ENCODE data around the gene PDGFD. TPM values are rescaled to one million over a fixed set of nuclear protein-coding genes. Genes with fewer than 3 reads are reported as not detected.

The PDGFD gene
- polyA plus RNA-seq (ENCODE audit: insufficient read length in 4 of 4), result 10 to 100 TPM; 20.3 to 29.8 (median 26.6) TPM

- peak; percentile 37 to 59 (median 48) for DNase-seq (ENCODE audit: low read depth in 4 of 4, low spot score in 2 of 4)
These were observed at the start of gene PDGFD for GRCh38 chr11:104164028-104164520. PDGFD (minus strand) TSS chr11:104164147.

DNA sequence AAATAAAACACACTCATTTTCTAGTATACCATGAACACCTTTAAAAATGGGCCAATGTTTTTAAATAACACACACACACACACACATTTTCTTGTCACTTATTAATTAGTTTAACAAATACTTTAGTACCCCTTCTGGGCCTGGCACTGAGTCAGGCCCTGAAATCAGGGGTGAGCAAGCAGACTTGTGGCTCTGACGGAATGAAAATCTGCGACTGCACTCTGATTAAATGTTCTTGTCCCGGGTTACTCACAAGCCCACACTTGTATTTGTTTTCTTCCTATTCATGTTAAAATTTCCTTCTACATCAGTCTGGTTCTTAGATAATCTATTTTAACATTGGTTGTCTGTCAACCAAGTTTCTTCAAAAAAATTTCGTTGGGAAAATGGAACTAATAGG, 43.0 kb upstream of the PDGFD start:
- DNase-seq (ENCODE audit: low read depth in 4 of 4, low spot score in 2 of 4), result no peak

DNA sequence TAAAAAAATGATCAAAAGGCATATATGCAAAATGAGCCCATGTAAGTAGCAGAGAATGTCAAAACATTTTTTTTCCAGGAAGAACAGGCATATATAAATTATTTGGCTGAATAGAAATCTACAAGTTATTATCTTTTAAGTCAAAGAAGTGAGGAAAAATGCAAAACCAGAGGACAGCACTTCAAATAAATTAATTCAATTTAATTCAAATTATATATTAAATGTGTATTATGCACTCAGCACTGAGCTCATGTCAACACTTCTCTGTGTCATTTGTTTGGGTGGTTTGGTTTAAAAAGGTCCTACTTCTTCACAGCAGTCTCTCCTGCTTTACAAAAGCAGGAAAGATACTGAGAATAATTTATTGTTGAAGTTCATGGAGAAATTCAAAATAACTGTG, 41.9 kb upstream of the PDGFD start:
- DNase-seq (ENCODE audit: low read depth in 4 of 4, low spot score in 2 of 4), result no peak

DNA sequence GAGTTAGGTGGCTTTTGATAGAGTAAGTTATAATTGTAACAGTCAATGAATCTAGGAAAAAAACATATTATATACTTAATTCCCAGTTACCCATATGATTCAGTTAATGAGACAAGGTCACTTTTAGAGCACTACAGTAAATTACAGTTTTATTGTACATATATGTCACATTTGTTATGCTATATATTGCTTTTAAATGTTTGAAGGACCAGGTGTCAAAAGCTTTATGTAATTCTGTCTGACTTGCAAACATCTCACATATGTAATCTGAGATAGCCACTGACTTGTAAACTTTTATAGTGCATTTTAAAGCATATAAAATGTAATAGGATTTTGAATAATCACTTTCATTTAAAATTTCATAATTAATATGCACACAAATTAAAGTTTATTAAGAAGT, 36.7 kb upstream of the PDGFD start:
- DNase-seq (ENCODE audit: low read depth in 4 of 4, low spot score in 2 of 4), result no peak

DNA sequence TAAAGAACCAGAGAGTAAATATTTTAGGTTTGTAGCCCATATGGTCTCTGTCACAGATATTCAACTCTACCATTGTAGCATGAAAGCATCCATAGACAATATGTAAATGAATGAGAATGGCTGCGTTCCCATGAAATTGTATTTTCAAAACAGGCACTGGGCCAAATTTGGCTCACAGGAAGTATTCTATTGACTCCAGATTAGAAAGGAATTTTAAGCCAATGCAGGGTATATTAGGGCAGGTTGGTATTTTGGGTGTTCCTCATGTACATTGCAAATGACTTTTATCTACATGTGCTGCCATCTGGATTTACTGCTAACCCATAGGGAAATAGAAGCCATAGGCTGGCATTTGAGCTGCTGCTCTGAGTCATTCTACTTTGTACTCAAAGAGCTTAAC, 35.1 kb upstream of the PDGFD start:
- no peak for DNase-seq (ENCODE audit: low read depth in 4 of 4, low spot score in 2 of 4)

DNA sequence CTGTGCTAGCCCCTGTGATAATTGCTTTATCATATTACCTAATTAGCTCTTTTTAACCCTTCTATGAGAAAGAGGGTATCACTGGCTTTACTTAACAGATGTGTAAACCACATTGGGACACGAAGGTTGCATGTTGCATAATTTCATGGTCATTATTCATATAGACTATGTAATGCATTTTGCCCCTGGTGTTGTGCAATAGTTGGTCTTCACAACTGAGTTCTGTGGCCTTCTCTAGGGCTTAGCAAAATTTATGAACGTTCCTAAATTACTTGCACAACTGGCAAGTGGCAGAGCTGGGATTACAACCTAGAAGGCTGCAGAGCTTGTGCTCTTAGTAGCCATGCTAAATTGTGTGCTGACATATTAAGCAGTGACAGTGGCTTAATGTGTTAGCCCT, 34.6 kb upstream of the PDGFD start:
- DNase-seq (ENCODE audit: low read depth in 4 of 4, low spot score in 2 of 4), result no peak

GRCh38 chr11:104191124-104191523, 27.2 kb upstream of the PDGFD start:
- no peak for DNase-seq (ENCODE audit: low read depth in 4 of 4, low spot score in 2 of 4)

DNA sequence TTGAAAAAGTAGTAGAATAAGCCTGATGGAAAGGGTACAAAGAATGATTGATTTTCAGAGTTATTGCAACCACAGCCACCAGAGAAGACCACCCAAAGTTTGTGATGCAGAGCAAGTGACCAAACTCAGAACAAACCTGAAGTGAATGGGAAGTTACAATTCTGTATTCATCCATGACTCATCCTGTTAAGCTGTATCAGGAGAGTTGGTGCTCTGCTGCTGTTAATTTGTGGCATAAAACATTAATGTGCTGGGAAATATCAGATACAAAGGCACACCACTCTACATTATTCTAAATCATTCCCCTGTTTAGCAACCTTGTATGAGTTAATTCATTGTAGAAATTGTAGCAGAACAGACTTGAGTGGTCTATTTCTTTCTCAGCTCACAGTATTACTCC, 19.6 kb upstream of the PDGFD start:
- DNase-seq (ENCODE audit: low read depth in 4 of 4, low spot score in 2 of 4), result no peak

GRCh38 chr11:104175769-104176168, 11.8 kb upstream of the PDGFD start:
- DNase-seq (ENCODE audit: low read depth in 4 of 4, low spot score in 2 of 4), result no peak

DNA sequence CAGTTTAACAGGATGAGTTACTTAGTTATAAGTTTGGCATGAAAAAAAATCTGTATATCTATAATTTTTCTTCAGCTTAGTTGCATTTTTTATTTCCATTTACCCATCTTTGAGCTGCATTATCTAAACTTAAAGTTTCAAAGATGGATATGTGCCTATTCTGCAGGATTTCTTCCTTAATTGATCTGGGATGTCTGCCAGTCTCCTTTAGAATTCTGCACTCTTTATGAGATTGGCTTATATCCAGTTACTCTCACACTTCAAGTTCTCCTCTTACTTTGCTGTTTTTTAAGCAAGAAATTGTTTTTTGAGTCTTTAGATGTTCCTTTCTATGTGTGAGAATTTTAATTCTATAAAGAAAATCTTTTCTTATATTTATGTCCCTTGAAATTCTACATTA, 5.1 kb upstream of the PDGFD start:
- DNase-seq (ENCODE audit: low read depth in 4 of 4, low spot score in 2 of 4), result no peak

DNA sequence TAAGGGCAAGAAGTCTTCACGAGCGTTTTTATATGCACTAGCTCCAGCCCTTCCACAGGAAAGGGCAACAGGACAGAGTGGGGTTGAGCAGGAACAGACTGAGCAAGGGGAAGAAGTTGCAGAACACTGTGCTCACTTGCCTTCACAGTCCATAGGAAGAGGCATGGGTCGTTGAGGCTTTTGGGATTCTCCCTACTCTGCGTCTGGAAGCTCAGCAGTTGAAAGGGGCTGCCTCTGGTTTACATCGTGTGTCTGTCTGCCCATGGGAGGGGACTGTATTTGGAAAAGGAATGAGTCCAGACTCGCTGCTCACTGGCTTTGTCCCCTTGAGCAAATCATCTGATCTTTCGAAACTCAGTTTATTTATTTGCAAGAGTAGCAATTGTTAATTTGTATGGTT, 1.1 kb upstream of the PDGFD start:
- no peak for DNase-seq (ENCODE audit: low read depth in 4 of 4, low spot score in 2 of 4)

DNA sequence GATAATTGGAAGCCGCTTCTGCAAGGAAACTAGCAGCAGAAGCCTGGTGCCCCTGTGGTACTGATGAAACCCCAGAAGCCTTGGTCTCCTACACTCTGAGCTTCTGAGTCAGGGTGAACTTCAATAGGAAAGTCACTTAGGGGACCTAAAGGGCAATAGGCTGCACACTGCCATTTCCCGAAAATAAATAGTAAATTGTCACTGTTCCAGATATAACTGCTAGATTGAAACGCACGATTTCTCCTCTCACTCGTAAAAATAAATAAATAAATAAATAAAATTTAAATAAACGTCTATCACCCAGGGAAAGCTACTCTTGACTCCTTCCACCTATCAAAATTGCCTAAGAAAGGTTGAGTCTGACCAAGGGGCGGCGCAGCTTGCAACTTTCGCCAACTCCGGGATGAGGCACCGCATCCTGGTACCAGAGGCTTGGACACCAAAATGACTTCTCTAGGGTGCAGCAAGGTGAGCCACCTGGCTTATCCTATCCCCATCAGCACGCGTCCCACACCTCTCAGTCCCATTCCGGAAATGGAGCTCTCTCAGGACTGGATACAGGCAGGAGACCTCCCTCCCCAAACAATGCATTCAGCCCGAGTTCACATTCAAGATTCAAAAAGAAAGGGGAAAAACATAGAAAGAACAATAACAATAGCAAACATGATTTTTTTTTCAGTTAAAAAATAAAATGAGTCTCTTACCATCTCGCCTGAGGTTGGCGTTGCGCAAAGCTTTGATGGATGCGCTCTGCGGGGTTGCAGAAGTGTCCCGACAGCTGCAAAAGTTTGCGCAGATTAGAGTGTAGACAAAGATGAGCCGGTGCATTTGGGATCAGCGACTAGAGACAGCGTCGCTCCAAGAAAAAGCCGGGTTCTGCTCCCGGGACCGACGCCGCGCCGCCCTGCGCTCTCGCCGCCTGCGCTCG, 583 bp downstream of the PDGFD start:
- DNase-seq (ENCODE audit: low read depth in 4 of 4, low spot score in 2 of 4), result peak in 3 of 4 donors; percentile 19 to 47 (median 23)

DNA sequence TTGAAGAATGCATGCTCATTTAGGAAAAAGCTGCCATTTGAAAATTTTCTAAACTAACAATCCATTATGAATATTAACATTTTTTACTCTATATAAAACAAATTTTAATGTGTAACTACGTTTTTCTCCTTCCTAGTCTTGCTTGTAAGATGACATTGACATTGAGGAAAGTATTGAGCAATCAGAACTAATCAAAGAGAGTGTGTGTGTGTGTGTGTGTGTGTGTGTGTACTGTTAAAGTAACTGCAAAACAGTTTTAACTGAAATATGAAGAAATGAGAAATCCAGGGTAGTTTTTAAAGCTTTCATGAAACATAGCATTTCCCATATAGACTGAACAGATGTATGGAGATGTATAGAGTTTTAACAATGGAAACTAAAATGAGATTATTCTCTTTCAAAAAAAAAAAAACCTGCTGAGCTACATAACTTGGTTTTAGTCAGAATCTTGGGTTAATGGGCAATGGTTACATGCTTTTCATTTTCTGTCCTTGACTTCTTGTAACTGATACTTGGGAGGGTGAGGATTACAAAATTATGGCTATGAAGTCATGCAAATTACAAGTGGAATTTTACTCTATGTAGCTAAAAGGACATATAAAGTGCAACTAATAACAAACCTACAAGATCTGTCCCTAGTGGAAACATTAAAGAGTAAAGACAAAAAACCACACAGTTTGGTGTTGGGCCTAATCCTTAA, 2.0 kb downstream of the PDGFD start:
- DNase-seq (ENCODE audit: low read depth in 4 of 4, low spot score in 2 of 4), result no peak

GRCh38 chr11:104159356-104159755, 4.6 kb downstream of the PDGFD start:
- no peak for DNase-seq (ENCODE audit: low read depth in 4 of 4, low spot score in 2 of 4)

DNA sequence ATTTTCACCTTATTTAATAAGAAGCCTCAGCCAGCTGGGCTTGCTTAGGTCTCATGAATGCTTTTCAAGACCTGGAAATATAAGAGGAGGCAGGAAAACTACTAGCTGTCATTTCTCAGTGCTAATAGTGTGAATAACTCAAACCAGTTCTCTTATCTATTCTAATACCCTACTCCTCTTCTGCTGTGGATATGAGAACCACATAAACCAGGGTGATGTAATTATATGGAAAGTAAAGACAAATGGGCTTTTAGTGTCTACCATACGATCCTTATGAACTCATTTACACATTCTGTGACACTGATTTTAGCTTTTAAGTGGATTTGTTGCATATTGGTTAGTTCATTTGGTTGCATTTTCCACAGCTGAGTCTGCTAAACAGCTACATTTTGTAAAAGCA, 8.6 kb downstream of the PDGFD start:
- DNase-seq (ENCODE audit: low read depth in 4 of 4, low spot score in 2 of 4), result no peak

GRCh38 chr11:104154296-104154695, 9.7 kb downstream of the PDGFD start:
- no peak for DNase-seq (ENCODE audit: low read depth in 4 of 4, low spot score in 2 of 4)

DNA sequence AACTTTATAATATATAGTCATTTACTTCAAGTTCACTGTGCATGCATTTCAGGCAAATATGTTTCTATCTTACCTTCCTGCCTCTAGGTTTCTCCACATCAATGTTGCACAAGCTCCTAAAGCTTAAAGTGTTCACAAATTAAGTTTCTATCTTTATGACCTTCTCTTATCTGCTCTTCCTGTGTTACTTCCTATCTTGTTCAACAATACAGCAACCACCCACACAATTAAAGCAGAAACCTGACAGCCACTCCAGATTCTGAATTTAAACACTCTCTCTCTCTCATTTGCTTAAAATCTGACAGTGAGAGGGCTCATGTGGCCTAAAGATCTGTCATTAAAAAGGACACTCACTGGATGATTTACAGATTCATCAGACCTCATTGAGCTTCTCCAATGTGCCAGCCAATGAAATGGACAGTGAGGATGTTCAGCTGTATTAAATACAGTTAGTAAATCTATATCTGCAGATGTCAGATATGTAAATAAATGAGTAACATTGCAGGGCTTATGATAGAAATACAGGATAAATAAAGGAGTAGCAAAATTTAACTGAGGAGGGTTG, 10.9 kb downstream of the PDGFD start:
- DNase-seq (ENCODE audit: low read depth in 4 of 4, low spot score in 2 of 4), result no peak

- no peak for DNase-seq (ENCODE audit: low read depth in 4 of 4, low spot score in 2 of 4)
These were observed 12.3 kb downstream of the PDGFD start for GRCh38 chr11:104151404-104152204.

DNA sequence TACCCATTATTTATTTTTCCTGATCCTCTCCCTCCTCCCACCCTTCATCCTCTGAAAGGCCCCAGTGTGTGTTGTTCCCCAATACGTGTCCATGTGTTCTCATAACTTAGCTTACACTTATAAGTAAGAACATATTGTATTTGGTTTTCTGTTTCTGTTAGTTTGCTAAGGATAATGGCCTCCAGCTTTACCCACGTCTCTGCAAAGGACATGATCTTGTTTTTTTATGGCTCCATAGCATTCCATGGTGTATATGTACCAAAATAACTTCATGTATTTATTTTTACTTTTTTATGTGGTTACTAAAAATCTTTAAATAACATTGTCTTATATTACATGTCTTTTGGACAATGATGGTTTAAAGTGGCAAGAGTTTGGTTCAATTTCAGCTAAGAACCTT, 15.2 kb downstream of the PDGFD start:
- DNase-seq (ENCODE audit: low read depth in 4 of 4, low spot score in 2 of 4), result no peak

DNA sequence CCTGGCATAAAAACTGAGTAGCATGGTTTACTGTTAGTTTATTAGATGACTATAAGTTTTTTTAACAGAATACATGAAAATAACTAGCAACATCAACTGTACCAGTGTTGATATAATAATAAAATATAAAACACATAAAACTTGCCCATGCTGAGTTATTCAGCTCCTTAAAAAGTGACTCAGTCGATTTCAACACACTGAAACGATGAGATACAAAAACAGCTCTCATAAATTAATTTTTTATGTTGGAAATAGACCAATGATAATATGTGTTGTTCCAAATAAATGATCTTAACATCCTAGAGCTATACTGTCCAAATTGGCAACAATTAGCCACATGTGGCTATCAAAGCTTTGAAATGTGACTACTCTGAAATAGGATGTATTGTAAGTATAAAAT, 15.9 kb downstream of the PDGFD start:
- no peak for DNase-seq (ENCODE audit: low read depth in 4 of 4, low spot score in 2 of 4)

- DNase-seq (ENCODE audit: low read depth in 4 of 4, low spot score in 2 of 4), result no peak
These were observed 17.0 kb downstream of the PDGFD start for GRCh38 chr11:104146943-104147342.

Measured in left renal cortex interstitium (tissue), 4 donors.